GM19351 (cell line): ENCODE data around the gene CLCC1.

Experiments used
- ATAC-seq: cut with Tn5 transposase; IDR thresholded peaks from one replicate; pipeline ENCODE4 v1.9.1; 2021; ENCODE audit warnings: mild to moderate bottlenecking, moderate library complexity; ENCODE audit not compliant: unreplicated experiment

Gene CLCC1

DNA sequence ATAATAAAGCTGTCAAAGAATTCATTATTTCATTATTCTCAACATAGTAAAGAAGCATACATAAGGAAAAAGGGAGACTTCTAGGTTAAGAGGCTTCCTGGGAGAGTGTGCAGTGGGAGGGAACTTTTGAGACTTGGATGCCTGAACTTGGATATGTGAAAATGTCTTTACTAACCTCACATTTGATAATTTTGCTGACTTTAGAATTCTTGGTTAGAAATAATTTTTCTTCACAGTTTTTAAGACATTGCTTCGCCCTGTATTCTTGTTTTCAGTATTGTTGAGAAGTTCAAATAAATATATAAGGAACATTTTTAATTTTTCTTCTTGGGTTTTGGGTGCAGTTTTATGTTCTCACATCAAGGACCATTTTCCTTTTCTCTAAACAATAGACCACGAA, 46.5 kb downstream of the CLCC1 start:
- no peak for ATAC-seq
